ENCODE measurements around the gene ATRAID. TPM values are rescaled to one million over a fixed set of nuclear protein-coding genes. Genes with fewer than 3 reads are reported as not detected.

ATRAID gene
- total RNA-seq, 1 donor from 2014 or later = 79.0 TPM

DNA sequence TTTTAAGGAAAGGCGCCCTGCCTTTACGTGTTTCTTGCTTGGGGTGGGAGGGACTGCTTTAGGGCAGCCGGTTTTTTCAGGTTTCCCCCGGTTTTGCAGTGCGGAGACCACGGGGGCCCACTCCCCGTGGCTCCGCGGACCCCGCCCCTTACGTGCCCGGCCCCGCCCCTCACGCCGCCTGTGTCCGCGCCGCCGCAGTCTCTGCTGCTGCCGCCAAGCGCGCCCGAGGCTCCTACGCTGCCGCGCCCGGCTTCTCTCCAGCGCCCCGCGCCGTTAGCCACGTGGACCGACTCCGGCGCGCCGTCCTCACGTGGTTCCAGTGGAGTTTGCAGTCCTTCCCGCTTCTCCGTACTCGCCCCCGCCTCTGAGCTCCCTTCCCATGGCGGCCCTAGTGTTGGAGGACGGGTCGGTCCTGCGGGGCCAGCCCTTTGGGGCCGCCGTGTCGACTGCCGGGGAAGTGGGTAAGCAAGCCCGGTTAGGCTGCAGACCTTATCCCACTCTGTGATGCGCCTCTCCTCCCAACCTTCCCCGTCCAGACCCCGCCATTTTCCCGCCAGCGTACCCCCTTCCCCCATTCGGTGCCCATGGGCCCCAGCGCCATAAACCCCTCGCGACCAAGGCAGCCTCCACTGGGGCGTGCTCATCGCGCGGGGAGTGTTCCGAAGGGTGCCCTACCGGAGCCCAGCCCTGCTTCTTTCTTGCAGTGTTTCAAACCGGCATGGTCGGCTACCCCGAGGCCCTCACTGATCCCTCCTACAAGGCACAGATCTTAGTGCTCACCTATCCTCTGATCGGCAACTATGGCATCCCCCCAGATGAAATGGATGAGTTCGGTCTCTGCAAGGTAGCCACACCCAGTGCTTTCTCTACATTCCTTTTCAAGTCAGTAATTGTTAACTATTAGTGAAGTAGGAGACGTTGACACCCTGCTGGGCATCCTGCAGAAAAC is 5.6 kb downstream of the ATRAID start, which contains the start of gene CAD:
Gene CAD (plus strand): TSS at position 197 of the 949 bp plus-strand sequence. CDS start 183 bp downstream, at position 380.
- H3K4me3 Mint-ChIP-seq (ENCODE audit: unreplicated experiment) = peak within 1 kb of the TSS; percentile 97
- no peaks in the 10 kb centered on the region for H3K9me3 Mint-ChIP-seq (ENCODE audit: low read depth)
- H3K4me1 Mint-ChIP-seq (ENCODE audit: low read depth) = peaks cover 34% of the 10 kb centered on the region
- H3K27ac Mint-ChIP-seq (ENCODE audit: unreplicated experiment) = peak within 1 kb of the TSS; percentile 92
- H3K27me3 Mint-ChIP-seq (ENCODE audit: low read depth) = no peaks in the 10 kb centered on the region
- TF ChIP-seq, protein P1, sequence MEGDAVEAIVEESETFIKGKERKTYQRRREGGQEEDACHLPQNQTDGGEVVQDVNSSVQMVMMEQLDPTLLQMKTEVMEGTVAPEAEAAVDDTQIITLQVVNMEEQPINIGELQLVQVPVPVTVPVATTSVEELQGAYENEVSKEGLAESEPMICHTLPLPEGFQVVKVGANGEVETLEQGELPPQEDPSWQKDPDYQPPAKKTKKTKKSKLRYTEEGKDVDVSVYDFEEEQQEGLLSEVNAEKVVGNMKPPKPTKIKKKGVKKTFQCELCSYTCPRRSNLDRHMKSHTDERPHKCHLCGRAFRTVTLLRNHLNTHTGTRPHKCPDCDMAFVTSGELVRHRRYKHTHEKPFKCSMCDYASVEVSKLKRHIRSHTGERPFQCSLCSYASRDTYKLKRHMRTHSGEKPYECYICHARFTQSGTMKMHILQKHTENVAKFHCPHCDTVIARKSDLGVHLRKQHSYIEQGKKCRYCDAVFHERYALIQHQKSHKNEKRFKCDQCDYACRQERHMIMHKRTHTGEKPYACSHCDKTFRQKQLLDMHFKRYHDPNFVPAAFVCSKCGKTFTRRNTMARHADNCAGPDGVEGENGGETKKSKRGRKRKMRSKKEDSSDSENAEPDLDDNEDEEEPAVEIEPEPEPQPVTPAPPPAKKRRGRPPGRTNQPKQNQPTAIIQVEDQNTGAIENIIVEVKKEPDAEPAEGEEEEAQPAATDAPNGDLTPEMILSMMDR (IDR thresholded peaks at IDR 0.05) = peak; percentile 41
- DNase-seq (ENCODE audit: low spot score) = peak; percentile 95
- peaks cover 13% of the 10 kb centered on the region for H3K36me3 Mint-ChIP-seq (ENCODE audit: low read depth)

DNA sequence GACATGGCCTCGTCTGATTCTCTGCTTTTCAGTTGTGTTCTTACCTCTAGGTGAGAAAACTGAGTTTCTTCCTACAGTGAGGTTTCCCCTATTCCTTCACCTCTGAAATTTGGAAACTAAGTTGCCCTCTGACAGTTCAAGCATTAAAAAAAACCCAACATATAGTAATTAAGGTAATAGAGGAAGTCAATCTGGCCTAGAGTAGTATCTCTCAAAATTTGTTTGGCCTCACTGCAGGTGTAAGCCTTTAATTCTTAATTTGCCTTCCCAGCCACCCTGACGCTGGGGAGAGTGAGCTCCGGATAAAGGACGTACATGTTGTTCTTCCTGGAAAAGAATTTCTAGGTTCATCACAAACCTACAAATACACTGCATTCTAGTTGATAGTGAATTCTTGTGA is 6.8 kb downstream of the ATRAID start:
- H3K4me1 Mint-ChIP-seq (ENCODE audit: low read depth) = peaks cover 24% of the 10 kb centered on the region
- H3K27me3 Mint-ChIP-seq (ENCODE audit: low read depth) = no peaks in the 10 kb centered on the region
- peaks cover 22% of the 10 kb centered on the region for H3K36me3 Mint-ChIP-seq (ENCODE audit: low read depth)
- peak overlapping the region; percentile 97 for H3K4me3 Mint-ChIP-seq (ENCODE audit: unreplicated experiment)
- TF ChIP-seq, protein P1 (IDR thresholded peaks at IDR 0.05) = no peak
- no peaks in the 10 kb centered on the region for H3K9me3 Mint-ChIP-seq (ENCODE audit: low read depth)
- no peak overlapping the region for H3K27ac Mint-ChIP-seq (ENCODE audit: unreplicated experiment)
- peak; percentile 11 for DNase-seq (ENCODE audit: low spot score)

DNA sequence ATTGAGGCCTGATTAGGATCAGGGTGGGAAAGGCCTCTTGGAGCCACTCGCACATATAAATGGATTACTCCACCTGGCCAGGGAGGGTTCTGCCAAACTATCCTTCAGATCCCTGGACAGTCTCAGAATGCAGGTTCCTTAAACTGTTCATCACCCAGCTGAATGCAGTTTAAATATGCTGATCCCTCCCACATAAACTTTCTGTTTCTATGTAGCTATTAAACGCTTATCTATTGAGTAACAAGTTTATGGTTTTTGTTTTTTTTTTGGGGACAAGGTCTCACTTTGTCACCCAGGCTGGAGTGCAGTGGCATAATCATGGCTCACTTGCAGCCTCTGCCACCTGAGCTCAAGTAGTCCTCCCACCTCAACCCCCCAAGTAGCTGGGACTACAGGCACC is 7.2 kb downstream of the ATRAID start:
- H3K27ac Mint-ChIP-seq (ENCODE audit: unreplicated experiment) = no peak overlapping the region
- no peaks in the 10 kb centered on the region for H3K27me3 Mint-ChIP-seq (ENCODE audit: low read depth)
- no peaks in the 10 kb centered on the region for H3K9me3 Mint-ChIP-seq (ENCODE audit: low read depth)
- DNase-seq (ENCODE audit: low spot score) = no peak
- peaks cover 23% of the 10 kb centered on the region for H3K4me1 Mint-ChIP-seq (ENCODE audit: low read depth)
- no peak overlapping the region for H3K4me3 Mint-ChIP-seq (ENCODE audit: unreplicated experiment)
- TF ChIP-seq, protein P1 (IDR thresholded peaks at IDR 0.05) = no peak
- peaks cover 22% of the 10 kb centered on the region for H3K36me3 Mint-ChIP-seq (ENCODE audit: low read depth)

DNA sequence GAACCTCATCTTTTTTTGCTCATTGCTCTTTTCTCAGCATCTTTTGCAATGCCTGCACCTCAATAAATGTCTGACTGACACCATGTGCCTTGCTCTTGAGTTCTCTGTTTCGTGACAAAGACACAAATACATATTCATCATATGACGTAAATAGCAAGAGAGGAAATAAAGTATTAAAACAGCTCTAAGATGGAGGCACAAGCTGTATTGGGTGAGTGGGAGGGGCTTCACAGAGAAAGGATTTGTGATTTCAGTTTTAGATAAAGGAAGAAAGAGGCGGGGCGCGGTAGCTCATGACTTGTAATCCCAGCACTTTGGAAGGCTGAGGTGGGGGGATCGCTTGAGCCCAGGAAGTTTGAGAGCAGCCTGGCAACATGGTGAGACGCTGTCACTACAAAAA is 8.2 kb downstream of the ATRAID start:
- H3K9me3 Mint-ChIP-seq (ENCODE audit: low read depth) = no peaks in the 10 kb centered on the region
- peaks cover 29% of the 10 kb centered on the region for H3K36me3 Mint-ChIP-seq (ENCODE audit: low read depth)
- no peak overlapping the region for H3K27ac Mint-ChIP-seq (ENCODE audit: unreplicated experiment)
- DNase-seq (ENCODE audit: low spot score) = peak; percentile 26
- no peaks in the 10 kb centered on the region for H3K27me3 Mint-ChIP-seq (ENCODE audit: low read depth)
- TF ChIP-seq, protein P1 (IDR thresholded peaks at IDR 0.05) = no peak
- H3K4me1 Mint-ChIP-seq (ENCODE audit: low read depth) = peaks cover 23% of the 10 kb centered on the region
- H3K4me3 Mint-ChIP-seq (ENCODE audit: unreplicated experiment) = no peak overlapping the region

DNA sequence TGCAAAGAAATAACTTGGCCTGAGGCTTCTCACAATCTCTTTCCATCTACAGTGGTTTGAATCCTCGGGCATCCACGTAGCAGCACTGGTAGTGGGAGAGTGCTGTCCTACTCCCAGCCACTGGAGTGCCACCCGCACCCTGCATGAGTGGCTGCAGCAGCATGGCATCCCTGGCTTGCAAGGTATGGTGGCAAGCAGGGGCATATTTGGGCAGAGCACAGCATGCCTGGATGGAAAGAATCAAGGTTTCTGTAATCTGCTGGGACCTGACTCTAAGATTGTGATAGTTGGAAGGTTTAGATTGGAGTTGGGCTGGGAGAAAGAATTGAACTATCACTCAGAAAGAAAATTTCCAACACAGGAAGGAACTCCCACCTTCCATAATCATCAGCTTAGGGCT is 9.3 kb downstream of the ATRAID start:
- Mint-ChIP-seq H3K27me3 (ENCODE audit: low read depth) (no peaks in the 10 kb centered on the region), H3K36me3 (ENCODE audit: low read depth) (peaks cover 33% of the 10 kb centered on the region), H3K4me3 (ENCODE audit: unreplicated experiment) (no peak overlapping the region), H3K4me1 (ENCODE audit: low read depth) (peaks cover 23% of the 10 kb centered on the region), H3K9me3 (ENCODE audit: low read depth) (no peaks in the 10 kb centered on the region), H3K27ac (ENCODE audit: unreplicated experiment) (peak overlapping the region; percentile 17)
- TF ChIP-seq, protein P1 (IDR thresholded peaks at IDR 0.05) = no peak
- DNase-seq (ENCODE audit: low spot score) = peak; percentile 51

Measured in chondrocyte (in vitro differentiated cells).